HPDE6-E6E7 (cell line): ENCODE data around the gene SCN8A.
A peak's percentile ranks its signal among the peaks of the same experiment; 100 is the strongest.
"Not testable (repeated sequence)": the region's sequence is repeated elsewhere in the genome, so short reads cannot be mapped to it uniquely, and the experiment has no call there.

Source experiments
- DNase-seq: peaks from one replicate; pipeline ENCODE4 v3.0.0; 2011; ENCODE audit warnings: missing footprints; ENCODE audit errors: extremely low spot score

The SCN8A gene

DNA sequence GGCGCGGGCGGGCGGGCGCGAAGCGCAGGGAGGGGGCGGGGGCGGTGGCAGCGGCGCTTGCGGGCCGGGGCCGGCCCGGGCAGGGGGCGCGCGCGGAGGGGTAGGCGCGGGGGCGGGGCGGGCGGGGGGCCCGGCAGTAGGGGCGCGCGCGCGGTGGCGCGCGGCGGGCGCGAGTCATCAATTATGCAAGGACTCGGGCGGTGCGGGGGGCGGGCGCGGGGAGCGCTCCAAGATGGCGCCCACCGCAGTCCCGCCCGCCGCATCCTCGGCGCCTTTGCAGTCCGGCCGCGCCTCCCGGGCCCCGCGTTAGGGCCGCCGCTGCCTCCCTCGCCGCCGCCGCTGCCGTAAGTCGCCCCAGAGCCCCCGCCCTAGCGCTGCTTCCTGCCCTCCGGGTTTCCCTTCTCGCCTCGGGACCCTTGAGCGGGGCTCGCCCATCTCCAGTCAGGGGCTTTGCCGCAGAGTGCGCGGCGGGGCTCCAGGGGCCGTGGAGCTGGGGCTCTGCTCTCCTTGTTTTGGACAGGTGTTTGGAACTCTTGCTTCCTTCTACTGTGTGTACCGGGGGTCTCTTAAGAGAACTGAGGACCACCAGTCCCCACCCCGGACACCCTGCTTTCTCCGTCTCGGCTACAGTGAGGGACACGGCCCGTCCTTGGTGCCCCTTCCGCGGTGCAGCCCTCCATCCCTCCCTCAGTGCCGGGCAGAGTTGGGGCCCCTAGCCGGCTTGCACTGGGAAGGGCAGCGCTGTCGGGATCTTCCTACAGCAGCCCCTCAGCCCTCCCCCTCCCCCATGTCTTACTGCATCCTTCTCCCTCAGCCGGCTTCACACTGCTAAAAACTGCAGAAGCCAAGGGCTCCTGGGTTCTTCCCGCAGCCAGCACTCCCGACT is at the start of gene SCN8A:
Gene SCN8A (plus strand): TSS at position 218 of the 886 bp plus-strand sequence. CDS start 71,585 bp downstream, outside the sequence.
- no peak for DNase-seq

DNA sequence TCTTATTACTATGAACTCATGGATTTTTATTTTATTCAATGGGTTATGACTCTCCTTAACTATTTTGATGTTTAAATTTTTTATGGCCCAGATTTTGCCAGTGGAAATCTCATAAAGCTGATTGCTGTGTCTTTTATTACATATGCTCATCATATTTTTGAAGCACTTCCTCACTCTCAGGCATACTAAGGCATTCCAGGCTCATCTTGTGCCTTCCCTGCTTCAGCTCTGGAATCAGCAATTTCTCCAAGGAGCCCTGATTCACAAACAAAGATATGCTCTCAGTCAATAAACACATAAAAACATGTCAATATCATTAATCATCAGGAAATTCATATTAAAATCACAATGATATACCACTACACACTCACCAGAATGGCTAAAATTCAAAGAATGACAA is 44.9 kb upstream of the SCN8A start:
- no peak for DNase-seq

DNA sequence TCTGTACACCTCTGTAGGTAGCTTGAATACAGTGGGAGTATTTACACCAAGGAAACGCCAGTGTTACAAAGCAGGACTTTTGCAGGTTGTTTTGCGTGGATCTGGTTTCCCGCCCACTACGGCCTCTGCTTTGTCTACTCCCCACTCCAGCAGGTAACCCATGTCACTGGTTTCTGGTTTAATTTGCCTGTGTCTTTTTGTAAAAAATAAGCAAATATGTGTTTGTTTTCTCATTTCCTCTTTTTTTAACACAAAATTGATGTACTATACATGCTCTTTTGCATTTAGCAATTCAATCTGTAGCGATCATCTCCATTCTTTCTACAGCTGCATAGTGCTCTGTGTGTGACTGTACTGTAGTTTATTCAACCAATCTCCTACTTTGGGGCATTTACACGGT is 43.4 kb upstream of the SCN8A start:
- DNase-seq, result no peak

DNA sequence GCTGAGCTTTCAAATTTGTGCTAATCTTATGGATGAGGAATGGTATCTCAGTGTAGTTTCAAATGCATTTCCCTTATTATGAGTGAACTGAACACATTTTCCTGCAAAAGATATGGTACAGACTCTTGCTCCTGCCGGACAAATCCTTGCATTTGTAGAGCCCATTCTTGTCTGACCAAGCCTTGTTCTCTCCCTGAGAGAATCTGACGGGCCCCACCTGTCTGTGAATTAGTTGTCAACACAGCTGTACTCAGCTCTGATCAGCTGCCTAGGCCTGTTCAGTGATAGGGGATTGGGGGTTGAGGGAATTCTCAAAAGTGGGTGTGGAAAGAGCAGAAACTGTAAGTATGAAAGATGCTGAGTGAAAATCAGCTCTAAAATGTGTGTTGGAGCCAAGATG is 42.8 kb upstream of the SCN8A start:
- DNase-seq, result no peak

DNA sequence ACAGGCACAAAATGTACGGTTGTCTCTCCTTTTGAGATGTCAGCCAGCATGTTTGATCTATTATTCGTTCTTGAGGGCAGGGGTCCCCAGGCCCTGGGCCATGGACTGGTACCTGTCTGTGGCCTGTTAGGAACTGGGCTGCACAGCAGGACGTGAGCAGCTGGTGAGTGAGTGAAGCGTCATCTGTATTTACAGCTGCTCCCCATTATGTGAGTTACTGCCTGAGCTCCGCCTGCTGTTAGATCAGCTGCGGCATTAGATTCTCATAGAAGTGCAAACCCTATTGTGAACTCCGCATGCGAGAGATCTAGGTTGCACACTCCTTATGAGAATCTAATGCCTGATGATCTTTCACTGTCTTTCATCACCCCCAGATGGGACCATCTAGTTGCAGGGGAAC is 41.4 kb upstream of the SCN8A start:
- DNase-seq, result no peak

DNA sequence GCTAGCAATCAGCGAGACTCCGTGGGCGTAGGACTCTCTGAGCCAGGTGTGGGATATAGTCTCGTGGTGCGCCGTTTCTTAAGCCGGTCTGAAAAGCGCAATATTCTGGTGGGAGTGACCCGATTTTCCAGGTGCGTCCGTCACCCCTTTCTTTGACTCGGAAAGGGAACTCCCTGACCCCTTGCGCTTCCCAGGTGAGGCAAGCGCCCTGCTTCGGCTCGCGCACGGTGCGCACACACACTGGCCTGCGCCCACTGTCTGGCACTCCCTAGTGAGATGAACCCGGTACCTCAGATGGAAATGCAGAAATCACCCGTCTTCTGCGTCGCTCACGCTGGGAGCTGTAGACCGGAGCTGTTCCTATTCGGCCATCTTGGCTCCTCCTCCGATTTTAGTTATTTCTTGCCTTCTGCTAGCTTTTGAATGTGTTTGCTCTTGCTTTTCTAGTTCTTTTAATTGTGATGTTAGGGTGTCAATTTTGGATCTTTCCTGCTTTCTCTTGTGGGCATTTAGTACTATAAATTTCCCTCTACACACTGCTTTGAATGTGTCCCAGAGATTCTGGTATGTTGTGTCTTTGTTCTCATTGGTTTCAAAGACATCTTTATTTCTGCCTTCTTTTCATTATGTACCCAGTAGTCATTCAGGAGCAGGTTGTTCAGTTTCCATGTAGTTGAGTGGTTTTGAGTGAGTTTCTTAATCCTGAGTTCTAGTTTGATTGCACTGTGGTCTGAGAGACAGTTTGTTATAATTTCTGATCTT is 22.6 kb upstream of the SCN8A start:
- DNase-seq, result not testable (repeated sequence)

DNA sequence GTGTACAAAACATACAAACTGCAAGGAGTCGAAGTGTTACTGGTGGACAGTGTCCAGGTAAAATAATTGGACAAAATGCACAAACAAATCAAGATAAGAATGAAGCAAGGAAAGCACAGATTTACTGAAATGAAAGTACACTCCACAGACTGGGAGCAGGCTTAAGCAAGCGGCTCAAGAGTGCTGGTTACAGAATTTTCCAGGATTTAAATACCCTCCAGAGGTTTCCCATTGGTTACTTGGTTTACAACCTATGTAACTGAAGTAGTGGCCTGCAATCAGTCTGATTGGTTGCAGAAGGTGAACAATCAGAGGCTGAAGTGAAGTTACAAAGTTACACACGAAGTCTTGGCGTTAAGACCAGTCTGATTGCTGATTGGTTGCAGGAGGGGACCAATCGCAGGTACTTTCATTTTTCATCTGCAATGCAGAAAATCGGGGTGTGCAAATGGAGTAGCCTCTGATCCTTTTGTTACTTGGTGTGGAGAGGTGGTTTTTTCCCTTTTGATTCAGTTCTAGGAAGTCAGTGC is 11.6 kb upstream of the SCN8A start:
- DNase-seq, result no peak

DNA sequence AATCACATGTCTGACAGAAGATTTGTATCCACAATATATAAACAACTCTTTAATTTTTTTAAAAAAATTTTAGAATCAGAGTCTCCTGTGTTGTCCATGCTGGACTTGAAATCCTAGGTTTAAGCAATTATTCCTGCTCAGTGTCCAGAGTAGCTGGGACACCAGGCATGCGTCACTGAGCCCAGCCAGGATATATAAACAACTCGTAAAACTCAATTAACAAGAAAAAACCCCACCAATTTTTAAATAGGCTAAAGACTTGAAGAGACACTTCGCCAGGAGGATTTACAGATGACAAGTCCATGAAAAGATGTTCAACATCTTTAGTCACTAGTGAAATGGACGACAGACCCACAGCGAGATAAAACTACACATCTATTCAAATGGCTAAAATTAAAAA is 2.0 kb upstream of the SCN8A start:
- DNase-seq, result no peak

DNA sequence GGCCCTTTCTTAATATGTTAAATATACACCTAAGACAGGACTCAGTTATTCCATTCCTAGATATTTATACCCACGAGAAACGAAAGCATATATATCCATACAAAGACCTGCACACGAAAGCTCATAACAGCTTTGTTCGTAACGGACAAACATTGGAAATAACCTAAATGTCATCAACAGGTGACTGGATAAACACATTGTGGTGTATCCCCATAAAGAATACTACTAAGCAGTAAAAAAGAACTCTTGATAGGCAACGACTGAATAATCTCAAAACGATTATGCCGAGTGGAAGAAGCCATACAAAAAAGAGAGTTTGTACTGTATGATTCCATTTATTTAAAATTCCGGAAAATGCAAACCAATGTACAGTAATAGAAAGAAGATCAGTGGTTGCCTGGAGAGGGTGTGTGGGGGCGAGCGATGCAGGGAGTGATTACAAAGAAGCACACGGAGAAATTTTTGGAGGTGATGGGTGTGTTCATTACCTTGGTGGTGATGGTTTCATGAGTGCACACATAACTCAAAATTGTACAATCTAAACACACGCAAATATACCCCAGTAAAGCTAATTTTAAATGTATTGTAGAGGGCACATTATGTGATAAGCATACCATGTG is 1.4 kb upstream of the SCN8A start:
- no peak for DNase-seq

DNA sequence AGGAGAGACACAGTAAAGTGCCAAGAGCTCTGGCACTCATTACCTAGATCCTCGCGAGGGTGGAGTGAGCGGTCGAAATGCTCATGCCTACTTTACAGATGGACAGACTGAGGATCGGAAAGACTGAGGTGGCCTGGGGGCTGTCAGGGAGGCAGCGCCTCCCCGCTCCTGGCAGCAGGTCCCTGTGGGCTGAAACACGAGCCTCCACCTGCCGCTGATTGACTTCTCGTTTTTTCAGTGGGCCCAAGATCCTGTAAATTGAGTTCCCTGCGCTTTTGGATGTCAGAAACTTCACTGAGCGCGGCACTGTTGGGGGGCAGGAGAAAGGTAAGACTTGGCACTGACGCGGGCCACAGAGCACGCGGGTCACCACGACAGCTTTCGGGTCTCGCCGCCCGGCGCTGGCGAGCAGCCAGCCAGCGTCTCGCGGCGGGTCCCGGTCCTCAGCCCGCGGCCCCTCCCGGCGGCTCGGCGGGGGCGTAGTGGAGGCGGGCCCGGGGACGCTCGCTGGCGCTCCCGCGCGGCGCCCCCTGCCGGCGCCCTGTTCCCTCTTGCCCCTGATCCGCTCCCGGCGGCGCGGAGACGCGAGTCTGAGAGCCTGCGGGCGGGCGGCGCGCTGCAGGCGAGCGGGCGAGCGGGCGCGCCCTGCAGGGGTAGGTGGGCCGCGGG is 552 bp upstream of the SCN8A start:
- DNase-seq, result peak; percentile 28

DNA sequence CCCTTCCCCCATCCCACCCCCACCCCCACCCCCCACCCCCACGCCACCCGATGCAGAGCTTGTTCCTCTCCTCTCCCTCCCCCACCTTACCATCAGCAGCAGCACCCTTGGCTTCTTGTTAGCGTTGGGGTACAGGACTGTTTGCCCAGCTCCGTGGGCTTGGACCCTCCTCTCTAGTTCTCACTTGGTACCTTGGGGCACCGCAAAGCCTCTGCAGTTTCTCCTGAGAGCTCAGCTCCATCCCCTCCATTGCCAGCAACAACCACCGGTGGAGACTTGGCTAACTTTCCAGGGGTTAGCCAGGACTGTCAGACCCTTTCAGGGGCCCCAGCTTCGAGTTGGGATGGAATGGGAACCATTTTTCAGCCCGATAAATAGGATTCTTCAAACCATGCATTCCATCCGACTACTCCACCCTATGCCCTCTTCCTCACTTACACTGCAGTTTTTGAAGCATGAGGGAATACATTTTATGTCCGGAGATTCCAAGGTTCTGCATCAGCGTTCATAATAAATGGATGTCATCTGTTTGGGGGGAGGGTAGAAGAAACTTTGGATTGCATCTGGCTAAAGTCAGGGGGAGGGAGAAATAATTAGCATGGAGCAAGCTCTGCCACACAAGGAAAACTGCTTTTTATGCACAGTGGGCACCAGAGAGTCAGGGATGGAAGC is 1.1 kb downstream of the SCN8A start:
- no peak for DNase-seq

DNA sequence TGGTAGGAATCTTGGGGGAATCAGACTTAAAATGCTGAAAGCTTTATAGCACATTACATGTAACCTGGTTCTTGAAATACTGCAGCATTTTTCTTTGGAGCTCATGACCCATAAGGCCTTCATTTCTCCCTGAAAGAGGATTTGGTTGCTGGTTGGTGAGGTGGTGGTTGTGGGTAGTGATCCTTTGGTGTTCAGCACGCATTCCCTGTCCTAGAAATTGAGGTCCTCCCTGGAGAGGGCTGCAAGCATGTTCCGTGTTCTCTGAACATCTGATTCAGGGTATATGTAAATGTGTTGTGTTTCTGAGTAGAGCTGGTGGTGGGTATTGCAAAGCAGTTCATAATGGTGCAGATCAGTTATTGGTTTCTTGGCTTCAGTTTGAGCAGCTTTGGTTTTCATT is 2.0 kb downstream of the SCN8A start:
- DNase-seq, result no peak

DNA sequence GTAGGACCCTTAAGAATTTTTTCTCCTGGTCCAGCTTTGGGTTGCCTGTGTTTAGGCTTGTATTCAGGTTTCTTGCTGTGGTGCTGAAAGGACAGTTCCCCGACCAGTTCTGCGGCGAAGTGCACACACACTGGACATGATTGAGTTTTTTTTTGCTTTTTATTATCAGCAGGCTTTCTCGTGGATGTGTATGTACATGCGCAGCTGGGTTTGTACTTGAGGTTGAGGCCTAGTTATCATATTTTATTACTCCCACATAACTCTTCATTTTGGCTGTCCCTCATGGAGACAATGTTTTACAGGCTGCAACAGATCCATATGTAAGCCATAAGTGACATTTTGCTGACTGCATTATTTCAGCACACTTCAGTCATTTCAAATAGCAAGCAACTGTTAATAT is 2.5 kb downstream of the SCN8A start:
- DNase-seq, result no peak

DNA sequence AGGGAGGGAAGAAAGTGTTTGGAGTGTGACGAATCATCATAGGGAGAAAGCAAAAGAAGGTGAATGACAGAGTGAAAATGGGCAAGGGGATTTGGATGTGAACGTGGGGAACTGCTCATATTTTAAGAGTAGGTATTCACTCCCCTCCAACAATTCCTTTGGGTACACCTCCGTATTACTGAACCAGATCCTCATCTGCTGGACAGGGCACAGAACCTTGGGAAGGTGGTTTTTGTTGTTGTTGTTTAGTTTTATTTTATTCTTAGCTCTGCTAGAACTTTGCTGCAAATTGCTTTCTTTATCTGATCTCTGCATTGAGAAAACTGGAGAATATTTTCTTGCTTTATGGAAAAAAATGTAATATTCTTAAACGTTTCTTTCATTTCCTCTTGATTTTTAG is 7.1 kb downstream of the SCN8A start:
- DNase-seq, result no peak

DNA sequence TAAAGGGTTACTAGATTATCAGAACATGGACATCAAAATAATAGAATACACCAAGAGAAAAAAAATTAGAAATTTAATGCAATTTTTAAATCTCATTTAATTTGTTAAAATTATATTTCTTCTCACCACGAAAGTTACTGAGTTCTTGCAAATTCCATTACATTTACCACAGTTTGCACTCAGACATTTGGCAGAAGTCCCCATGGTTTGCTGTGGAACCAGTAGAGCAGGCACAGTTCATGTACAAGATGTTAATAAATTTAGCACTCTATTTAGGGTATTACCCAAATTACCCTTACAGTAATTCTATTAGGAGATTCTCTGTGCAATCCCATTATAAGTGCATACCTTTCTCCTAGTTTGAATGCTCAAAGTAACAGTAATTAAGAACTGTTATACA is 9.7 kb downstream of the SCN8A start:
- no peak for DNase-seq

DNA sequence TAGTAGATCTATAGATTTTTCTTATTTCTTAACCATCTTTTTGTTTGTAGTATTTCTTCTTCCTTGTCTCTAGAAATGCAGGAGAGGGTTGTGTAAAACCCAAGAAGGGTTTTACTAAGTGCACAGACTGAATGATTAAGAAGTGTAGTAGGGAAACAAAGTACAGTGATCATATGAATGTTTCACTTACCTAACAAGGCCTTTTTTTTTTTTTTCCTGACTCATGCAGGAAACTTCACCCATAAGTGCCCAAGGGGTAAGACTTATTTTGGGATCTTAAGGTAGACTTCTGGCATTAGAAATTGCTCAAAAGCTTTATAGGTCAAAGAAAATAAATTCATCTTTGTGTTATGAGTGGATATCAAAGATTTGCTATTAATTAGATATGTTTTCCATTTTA is 10.2 kb downstream of the SCN8A start:
- no peak for DNase-seq

DNA sequence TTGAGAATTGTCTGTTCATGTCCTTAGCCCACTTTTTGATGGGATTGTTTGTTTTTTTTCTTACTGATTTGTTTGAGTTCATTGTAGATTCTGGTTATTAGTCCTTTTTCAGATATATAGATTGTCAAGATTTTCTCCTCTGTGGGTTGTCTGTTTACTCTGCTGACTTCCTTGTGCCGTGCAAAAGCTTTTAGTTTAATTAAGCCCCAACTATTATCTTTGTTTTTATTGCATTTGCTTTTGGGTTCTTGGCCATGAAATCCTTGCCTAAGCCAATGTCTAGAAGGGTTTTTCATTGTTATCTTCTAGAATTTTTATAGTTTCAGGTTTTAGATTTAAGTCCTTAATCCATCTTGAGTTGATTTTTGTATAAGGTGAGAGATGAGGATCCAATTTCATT is 14.9 kb downstream of the SCN8A start:
- DNase-seq, result not testable (repeated sequence)

DNA sequence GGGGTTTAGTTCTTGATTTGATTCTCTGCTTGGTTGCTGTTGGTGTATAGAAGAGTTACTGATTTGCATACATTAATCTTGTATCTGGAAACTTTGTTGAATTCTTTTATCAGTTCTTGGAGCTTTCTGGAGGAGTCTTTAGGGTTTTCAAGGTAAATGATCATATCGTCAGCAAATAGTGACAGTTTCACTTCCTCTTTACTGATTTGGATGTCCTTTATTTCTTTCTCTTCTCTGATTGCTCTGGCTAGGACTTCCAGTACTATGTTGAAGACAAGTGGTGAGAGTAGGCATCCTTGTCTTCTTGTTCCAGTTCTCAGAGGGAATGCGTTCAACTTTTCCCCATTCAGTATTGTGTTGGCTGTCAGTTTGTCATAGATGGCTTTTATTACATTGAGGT is 16.2 kb downstream of the SCN8A start:
- not testable (repeated sequence) for DNase-seq

DNA sequence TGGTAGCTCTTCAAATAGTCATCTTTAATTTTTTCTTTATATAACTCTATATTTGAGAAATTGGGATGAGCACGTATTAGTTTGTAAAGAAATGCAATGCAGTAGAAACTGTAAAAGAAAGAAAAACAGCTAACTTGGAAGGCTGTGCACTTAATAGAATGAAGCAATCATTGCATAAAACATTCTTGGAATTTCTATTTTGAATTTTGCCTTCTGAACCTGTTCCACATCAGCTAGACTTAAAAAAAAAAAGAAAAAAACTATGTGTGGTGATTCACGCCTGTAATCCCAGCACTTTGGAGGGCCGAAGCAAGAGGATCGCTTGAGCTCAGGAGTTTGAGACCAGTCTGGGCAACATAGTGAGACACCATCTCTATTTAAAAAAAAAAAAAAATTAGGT is 29.4 kb downstream of the SCN8A start:
- DNase-seq, result no peak

DNA sequence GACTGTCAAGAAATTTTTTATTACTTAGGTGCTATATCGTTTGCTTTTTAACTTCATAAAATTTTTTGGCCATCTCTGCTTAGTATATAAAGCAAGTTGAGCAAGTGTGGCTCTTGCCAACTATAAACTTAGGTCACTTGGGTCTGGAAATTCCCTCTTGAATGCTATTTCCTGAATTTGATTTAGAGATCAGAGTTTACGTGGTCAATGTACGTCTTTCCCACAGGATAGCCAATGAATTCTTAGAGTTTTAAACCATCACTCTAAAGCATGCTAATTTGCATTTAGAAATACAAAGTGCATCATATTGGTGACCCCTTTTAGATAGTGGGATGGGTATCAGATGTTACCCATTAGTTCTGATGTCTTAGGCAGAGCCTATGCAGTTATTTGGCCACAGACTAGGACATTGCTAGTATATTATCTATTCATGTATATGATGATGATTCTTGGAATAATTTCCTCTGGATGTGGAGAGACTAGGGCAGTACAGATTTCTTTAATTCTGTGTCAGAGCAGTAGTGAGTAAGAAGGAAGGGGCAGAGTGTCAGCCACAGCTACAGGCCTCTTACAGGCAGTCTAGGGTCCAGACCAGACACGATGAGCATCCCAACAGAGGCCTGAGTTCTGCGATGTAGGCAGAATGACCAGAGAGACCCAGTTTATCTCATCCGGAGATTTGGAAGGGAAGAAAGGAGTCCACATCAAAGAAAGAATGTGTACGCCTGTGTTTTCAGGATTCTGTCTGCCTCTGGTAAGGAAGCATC is 30.3 kb downstream of the SCN8A start:
- no peak for DNase-seq
